SKM-1 (cell line): ENCODE results near the gene SAMD4A.

ENCODE experiments used
- DNase-seq: peaks from one replicate; lab custom pipeline; 2025; ENCODE audit not compliant: unreplicated experiment; lab: John Stamatoyannopoulos, UW

Gene SAMD4A

DNA sequence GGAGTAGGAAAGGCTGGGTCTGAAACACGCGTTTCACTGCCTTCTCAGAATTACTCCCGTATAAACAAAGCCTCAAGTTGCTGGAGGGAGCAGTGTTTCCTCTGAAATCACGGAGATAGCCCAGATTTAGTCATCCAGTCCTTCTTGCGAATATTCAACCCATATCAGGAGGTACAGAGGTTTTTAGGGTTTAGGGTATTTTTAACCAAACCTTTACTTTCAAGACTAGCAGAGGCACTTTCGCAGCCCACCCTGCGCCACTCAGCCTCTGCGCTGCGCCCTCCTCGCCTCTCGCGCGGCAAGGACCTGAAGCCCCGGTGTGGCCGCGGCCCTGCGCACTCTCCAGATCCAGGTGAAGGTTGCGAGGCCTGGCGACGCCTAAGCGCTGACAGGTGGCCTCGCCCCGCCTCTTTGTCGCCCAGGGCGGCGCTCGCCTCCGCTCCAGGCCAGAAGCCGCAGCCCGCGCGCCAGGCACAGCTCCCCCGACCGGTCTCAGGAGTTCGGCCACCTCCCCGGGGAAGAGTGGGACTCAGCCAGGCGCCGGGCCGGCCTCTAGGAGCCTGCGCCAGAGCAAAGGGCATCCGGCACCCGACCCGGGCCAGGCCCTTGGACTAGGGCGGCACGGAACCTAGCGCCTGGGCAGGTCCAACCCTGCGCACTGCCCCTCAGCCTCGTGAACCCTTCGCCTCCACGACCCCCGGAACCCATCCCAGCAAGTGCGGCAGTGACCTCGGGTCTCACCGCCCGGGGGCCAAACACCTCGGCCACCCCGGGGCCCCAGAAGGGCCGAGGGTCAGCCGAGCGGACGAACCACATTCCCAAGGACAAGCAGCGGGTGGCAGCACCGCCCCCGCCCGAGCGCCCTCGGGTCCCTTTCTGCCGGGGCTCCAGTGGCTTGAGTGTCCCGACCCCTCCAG, 1.8 kb upstream of the SAMD4A start:
- DNase-seq, result no peak

DNA sequence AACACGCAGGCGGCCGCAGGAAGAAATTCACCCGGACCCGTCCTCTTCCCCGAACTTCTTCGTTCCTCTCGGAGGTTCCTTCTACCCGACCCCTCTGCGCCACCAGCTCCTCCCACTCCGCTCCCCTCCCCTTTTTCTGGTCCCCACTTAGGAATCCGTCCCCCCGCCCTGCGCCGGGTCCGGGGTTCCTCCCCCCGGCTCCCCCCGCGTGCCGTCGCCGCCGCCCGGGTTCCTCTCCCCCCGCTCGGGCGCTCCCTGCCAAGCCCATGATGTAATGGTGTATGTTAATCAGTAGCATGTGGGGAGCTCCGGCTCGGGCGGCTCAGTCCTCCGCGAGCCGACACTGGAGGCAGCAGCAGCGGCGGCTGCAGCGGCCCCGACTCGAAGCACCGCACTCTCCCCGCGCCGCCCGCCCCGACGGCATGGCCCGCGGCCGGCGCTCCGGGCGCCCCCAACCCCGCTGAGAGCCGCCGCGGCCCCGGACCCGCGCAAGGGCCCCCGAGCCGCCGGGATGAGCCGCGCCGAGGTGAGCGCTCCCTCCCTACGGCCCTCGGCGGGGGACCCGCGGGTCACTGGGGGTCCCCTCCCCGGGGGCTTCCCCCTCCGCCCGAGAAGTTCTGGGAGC, 1.0 kb upstream of the SAMD4A start:
- DNase-seq, result no peak

DNA sequence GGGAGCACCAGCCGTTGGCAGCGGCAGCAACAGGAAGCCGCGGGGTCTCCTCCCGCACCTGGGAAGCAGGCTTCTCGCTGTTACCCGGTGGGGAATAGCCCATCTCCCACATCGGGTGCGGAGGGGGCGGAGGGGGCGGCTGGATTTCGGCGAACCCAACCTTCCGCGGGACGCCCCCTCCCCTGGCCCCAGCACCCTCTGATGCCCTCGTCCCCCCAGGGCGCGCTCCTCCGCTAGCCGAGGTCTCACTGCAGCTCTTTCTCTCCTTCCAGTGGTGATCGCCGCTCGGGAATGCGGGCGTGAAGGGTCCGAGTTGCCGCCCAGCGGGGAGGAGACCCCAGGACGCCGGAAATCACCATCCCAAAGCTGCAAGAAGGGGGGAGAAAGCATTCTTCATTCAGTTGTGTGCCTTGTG, 303 bp downstream of the SAMD4A start:
- no peak for DNase-seq

DNA sequence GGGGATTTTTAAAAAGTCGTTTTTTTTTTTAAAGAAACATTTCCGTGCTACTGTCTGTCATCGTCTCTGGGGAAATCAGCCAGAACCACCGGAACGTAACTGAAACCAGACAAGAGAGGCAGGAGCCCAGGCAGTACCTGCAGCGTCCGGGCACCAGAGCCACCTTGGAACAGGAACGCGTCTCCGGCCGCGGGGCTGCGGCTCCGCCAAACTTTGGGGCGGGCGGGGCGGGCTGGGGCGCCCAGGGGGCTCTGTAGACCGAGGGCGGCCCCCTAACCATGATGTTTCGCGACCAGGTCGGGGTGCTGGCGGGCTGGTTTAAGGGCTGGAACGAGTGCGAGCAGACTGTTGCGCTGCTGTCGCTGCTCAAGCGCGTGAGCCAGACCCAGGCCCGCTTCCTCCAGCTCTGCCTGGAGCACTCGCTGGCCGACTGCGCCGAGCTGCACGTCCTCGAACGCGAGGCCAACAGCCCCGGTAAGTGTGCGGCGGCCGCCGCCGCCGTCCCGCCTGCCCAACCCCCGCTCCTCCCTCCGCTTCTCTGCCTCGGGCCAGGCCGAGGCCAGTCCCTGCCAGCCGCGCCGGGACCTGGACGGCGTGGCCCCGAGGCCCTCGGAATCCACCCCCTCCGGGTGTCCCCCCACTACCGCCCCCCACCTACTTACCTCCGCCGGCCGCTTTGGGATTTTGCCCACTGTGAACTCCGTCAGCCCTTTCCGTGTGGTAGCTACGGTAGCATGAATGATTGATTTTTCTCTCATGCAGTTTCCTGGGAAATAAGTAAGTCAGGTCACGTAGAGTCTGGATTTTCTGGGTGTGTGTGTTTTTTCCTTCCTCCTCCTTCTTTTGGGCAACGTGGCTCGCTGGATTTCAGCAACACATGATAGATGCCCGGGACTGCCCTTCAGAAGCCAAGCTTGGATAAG, 972 bp downstream of the SAMD4A start:
- DNase-seq, result no peak

DNA sequence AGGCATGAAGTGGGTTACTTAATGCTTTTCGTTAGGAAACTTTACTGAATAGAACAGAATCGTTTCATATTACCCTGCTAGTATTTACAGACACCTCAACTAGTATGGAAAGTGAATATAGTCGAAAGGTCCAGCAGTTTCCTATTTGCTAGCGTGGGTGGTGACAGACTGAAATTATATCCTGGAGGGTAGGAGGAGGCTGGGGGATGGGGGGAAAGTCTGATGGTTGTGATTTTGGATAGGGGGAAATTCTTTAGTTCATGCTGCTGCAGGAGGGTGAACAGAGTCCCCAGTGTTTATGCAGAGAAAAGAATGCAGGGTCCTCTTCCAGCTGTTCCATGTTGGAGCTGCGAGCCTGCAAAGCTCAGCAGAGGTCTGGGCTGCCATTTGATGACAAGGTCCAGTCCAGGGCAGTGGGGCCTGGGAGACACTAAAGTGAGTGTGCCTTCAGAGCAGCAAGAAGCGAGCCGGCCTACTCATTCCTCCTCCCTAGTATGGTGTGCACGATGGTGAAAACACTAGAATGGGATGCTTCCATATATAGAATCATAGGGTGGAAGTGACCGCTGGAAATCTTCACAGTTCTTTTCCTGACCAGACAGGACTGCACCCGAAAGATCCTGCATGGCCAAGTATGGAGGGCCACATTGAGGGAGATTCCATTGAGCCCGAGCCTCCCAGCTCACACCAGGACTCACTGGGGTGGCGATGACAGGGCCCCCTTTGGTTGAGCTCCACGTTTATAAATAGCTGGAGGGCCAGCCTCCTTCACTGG, 2.1 kb downstream of the SAMD4A start:
- DNase-seq, result no peak

DNA sequence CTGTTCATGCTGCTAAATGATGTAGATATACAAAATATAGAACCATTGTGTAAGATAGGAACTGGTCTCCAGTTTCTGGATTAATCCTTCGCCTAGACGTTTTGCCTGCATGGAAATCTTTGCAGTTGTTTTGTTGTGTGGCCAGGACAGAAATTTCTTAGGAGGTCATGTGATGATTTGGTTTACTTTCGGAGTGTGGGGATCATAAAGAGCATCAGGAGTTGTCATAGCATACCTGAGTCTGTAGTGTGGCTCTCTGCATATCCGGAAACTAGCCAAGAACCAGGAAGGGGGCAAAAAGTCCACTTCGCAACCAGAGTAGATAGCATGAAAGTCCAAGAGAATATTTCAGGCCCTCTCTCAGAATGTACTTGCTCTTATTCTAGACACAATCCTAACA, 3.1 kb downstream of the SAMD4A start:
- DNase-seq, result no peak

DNA sequence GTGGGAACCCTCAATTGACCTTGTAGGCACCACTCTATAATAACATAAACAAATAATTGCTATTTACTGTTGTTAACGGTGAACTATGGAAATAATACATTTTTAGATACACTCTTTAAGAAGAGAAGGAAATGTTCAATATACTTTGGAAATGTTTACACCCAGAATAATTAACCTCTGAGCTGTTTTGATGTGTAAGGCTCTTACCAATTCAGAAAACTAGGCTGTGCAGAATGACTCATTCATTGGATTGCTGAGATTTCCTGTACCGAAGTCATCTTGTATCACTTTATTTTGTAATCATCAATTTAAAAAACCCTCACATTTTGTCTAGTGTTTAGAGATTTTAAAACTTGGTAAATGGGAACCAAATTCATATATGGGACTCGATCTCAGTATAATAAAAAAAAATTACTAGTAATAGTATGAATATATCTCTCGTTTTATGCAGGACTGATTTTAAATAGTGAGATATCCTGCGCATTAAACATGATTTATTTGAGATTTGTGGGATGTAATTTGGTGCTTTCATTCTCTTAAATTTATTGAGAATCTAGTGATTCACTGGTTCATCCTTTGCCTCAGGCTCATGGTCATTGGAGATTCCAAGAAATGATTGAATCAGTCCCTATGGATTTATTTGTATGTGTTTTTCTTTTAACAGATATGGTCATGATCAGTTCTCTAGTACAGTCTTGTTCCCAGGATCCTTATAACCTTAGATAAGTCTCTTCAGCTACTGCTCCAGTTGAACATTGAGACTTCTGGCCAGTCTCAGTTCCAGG, 3.9 kb downstream of the SAMD4A start:
- no peak for DNase-seq

DNA sequence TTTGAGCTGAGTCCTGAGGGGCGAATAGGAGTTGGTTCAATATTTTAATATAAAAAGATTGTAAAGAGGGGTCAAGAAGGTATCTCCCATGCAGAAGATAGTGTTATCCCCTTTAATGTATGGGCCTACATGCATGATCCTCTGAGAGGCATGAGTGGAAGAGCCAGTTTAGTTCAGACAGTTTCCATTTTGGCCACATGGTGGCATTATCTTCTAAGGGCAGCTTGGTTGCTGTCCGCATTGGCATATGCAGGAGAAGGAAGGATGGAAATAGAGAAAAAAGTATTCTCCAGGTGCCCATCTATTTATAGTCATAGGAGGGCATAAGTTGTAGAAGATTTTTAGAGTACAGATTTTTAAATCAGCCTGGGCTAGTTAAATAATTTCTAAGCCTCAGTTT, 5.4 kb downstream of the SAMD4A start:
- peak; percentile 2 for DNase-seq

DNA sequence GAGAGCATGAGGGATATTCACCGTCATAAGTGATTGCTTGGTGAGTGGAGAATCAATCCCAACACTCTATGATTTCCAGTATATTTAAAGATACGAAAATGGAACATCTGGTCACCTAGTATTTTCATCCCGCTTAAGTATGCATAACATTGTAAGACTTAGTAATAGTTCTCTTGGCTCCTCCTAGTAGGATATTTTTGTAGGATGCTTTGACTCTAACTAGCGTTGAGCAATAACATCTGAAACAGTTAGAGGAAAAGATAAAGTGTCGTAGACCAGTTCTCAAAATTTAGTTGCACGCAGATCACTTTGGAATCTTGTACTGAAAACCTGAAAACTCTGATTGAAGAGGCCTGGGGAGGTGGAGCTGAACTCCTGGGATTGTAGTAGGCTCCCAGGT, 7.6 kb downstream of the SAMD4A start:
- DNase-seq, result no peak

DNA sequence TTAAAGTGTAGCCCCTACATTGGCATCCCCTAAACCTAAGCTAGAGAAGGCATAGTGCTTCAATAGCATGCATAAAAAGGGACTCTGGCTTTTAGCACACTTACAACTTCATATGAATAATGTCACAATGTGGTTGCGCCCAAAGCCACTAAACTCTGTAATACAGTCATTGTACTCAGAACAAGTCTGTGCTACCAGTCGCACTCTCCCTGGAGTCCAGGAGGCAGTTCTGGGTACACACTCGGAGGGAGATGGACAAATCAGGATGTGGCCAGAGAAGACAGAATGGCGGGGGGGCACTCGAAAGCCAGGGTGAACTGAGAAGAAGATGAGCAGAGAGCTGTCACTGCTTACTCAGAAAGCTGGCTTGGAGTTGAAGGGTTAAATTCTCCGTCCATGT, 10.6 kb downstream of the SAMD4A start:
- DNase-seq, result no peak

DNA sequence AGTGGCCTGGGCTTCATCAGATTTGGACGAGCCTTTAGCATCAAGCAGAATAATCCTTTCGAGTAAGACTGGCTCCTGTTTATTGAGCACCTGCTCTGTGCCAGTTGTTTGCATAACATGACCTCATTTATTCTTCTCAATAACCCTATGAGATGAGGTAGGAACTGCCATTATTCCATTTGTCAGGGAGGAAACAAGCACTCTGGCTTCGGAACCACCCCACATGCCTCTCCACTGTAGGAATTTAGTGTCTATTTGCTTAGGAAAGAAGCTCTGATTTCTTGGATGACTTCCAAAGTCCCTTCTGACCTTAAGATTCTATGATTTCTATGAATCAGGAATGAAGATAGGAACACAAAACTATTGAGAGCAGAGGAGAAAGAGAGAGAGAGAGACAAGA, 11.0 kb downstream of the SAMD4A start:
- no peak for DNase-seq

DNA sequence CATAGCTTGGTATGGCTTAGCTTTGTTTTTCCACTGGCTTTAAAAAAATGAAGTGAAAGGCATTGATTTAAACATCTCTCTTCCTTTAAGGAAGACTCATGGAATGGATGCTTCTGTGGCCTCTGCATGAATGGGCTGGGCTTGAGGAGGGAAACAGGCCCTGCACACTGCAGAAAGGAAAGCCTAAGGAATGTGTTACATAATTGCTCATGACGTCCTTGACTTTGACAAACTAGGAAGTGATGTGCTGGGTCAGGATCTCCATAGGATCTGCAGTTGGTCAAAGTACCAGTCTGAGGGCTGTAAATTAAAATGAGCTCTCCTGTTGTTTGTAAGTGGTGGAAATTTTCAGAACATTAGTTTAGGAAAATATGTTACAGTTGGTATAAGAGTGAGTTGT, 12.7 kb downstream of the SAMD4A start:
- no peak for DNase-seq

DNA sequence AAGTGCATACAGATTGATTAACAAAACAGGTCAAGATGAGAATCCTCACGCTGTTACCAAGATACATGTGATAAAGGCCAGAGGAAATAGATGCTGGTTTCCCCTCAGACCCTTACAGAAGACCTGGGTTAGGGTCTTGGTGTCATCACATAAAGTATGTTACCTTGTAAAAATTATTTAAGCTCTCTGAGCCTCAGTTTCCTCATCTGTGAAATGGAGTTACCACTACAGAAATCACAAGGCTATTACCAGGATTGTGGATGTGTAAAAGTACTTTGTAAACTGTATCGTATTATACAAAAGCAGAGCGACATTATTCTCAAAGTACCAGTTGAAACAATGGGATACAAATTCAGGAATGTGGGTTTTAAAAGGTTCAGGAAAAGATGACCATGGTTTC, 14.0 kb downstream of the SAMD4A start:
- DNase-seq, result no peak

DNA sequence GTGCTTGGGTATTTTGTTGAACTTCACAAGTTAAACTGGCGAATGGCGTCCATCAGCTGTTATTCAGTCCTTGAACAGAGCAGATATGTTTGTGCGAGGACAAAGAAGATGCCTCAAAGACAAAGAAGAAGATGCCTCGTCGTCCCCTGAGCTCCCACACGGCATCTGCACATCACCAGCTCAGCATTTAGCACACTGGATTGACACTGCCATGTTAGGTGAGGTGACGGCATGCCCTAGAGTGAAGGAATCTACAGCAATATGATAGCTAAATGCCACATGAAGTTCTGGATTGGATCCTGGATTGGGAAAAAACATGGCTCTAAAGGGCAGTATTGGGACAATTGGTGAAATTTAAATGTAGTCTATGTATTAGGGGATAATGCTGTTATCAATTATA, 15.4 kb downstream of the SAMD4A start:
- DNase-seq, result no peak

DNA sequence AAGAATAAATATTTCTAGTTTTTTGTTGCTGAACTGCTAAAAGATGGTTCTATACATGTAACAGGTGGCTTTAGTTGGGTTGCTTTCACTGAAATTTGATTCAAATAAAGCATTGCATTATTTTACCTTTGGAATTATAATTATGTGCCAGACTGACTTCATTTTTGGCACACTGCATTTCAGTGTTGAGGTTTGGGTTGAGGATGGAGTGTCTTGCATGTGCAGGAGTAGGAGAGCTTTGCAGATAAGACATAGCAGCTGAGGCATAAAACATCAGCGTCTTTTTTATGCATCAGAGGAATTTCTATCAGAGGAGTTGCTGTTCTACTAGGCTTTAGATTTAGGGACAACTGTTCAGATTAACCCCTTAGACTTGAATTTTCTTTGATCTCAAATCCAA, 17.2 kb downstream of the SAMD4A start:
- no peak for DNase-seq

DNA sequence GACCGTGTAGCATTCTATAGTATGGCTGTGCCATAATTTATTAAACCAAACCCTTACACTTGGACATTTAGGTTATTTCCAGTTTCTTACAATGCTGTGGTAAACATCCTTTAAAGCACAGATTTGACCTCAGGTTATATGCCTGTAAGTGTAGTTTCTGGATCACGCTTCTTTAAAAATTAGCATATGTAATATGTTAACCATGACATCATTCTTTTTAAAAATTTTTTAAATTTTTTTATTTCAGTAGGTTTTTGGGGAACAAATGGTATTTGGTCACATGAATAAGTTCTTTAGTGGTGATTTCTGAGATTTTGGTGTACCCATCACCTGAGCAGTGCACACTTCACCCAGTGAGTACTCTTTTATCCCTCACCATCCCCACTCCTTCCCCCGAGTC, 18.3 kb downstream of the SAMD4A start:
- no peak for DNase-seq

DNA sequence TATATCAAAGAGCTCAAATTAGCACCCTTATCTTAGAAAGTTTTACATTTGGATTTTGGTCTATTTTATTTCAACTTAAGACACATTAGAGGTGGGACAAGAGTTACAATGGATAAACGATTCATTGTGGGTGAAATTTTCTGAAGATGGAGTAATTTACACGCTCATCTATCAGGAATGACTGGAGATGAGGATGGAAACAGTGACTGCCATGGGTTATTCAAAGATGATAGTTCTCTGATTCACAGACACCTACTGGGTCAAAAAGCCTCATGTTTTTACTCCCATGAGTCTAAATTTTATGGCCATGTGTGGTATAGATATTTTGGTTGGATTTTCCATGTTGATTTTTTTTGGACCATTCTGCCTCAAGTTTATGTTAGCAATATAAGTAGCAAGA, 22.1 kb downstream of the SAMD4A start:
- DNase-seq, result no peak

DNA sequence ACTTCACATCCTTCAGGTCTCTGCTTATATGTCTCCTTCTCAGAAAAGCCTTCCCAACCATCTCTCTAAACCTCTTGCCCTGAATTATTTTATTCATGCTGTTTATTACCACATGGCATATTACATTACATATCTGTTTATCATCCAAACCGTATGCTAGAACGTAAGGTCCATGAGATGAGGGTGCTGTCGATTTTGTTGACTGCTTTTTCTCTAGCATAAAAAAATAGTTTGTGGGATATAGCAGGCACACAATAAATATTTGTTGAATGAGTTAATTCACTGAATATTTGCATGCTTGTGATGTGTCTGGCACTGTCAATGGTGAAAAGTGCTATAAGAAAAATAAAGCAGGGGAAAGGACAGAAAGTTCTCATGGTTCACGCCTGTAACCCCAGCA, 22.9 kb downstream of the SAMD4A start:
- no peak for DNase-seq

DNA sequence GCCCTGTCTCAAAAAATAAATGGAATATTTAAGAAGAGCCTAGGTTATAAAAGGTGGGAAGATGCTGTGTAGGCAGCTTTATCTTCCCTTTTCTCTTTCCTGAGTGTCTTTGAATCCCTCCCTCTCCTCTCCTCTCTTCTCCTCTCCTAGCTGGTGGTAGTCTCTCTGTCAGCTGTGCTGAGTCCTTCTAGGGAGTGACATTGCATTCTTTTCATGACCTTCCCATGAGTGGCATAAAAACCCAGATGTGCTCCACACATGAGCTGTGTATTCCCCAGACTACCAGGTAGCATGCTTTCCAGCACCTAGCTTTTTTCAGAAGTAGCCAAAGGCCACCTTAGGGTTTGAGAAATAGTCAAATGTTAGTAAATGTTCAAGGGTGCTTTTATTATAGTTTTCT, 23.6 kb downstream of the SAMD4A start:
- no peak for DNase-seq

DNA sequence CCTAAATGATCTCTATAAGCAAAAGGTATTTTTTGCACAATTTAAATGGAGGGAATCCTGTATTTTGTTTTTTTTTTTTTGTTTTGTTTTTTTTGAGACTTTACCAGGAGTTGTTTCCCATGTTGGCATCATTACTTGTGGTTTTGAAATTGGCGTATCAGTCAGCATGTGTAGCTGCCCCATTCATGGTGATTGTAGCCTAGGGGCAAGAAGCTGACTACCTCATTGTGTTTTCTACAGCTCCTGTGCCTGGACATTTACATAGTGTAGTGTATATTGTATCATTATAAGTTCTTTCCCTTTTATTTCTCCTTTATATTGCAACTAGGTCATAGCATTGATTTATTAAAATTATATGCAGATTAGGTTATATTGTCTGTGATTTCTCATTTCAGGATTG, 24.5 kb downstream of the SAMD4A start:
- no peak for DNase-seq
